Mesothelial cell of epicardium (in vitro differentiated cells): ENCODE measurements around the gene BORCS6. TPM values are rescaled to one million over a fixed set of nuclear protein-coding genes. Genes with fewer than 3 reads are reported as not detected.

Source experiments
- DNase-seq, 2 experiments: peaks; one replicate each; pipeline ENCODE4 v3.0.0; 2021; ENCODE audit warnings: low spot score in 2 of 2; ENCODE audit not compliant: unreplicated experiment in 2 of 2
- H3K27ac Mint-ChIP-seq: 2 replicates; pipeline ENCODE4 v1.8.0; 2021; ENCODE audit warnings: mixed read lengths
- H3K27me3 Mint-ChIP-seq: 2 replicates; pipeline ENCODE4 v1.8.0; 2021; ENCODE audit warnings: low read depth, mixed read lengths
- H3K36me3 Mint-ChIP-seq: 2 replicates; pipeline ENCODE4 v1.8.0; 2021; ENCODE audit warnings: mixed read lengths
- H3K4me1 Mint-ChIP-seq: 2 replicates; pipeline ENCODE4 v1.8.0; 2021; ENCODE audit warnings: mixed read lengths
- H3K4me3 Mint-ChIP-seq: 2 replicates; pipeline ENCODE4 v1.8.0; 2021; ENCODE audit warnings: mild to moderate bottlenecking, moderate library complexity, mixed read lengths
- H3K9me3 Mint-ChIP-seq: 2 replicates; pipeline ENCODE4 v1.8.0; 2021; ENCODE audit warnings: mixed read lengths
- total RNA-seq: library from RNA; stranded (reverse); gene quantifications from 3 replicates; pipeline ENCODE4 v1.2.1, GENCODE V29; 2021
- TF ChIP-seq, protein P1 (sequence below): fragments of 200-600 bp; sonication (generic); IDR thresholded peaks from one replicate; pipeline ENCODE4 v1.5.0; 2021; ENCODE audit warnings: antibody characterized with exemption; ENCODE audit not compliant: unreplicated experiment

Gene BORCS6
- total RNA-seq, 1 donor from 2014 or later, result 3.0 TPM

DNA sequence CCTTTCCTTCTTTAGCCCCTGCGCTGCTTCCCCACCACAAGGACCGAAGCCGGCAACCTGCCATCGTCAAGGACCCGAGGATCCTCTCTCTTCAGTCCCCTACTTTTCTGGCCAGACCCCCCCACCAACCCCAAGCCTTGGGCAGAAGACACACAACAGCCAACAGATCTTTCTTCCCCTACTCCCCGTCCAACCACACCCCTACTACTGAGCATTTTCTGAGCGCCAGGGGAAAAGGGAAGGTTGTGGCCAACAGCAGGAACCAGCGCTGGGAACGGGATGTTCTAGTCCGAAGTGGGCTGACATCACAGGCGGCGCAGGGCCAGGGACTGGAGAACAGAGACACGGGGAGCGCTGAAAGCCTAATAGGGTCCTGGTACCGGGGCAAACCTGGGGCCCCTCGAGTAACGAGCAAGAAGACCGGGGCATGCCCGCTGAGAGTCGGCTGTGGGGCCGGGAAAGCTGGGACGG is 38.3 kb downstream of the BORCS6 start:
- peak in 1 of 2 experiments; percentile 69 for DNase-seq
- H3K27ac Mint-ChIP-seq, result no peak overlapping the region
- H3K4me1 Mint-ChIP-seq, result peaks cover 23% of the 10 kb centered on the region
- H3K36me3 Mint-ChIP-seq, result peaks cover 15% of the 10 kb centered on the region
- TF ChIP-seq, protein P1, sequence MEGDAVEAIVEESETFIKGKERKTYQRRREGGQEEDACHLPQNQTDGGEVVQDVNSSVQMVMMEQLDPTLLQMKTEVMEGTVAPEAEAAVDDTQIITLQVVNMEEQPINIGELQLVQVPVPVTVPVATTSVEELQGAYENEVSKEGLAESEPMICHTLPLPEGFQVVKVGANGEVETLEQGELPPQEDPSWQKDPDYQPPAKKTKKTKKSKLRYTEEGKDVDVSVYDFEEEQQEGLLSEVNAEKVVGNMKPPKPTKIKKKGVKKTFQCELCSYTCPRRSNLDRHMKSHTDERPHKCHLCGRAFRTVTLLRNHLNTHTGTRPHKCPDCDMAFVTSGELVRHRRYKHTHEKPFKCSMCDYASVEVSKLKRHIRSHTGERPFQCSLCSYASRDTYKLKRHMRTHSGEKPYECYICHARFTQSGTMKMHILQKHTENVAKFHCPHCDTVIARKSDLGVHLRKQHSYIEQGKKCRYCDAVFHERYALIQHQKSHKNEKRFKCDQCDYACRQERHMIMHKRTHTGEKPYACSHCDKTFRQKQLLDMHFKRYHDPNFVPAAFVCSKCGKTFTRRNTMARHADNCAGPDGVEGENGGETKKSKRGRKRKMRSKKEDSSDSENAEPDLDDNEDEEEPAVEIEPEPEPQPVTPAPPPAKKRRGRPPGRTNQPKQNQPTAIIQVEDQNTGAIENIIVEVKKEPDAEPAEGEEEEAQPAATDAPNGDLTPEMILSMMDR, result no peak
- peak overlapping the region; percentile 91 for H3K4me3 Mint-ChIP-seq
- no peaks in the 10 kb centered on the region for H3K27me3 Mint-ChIP-seq
- H3K9me3 Mint-ChIP-seq, result no peaks in the 10 kb centered on the region

DNA sequence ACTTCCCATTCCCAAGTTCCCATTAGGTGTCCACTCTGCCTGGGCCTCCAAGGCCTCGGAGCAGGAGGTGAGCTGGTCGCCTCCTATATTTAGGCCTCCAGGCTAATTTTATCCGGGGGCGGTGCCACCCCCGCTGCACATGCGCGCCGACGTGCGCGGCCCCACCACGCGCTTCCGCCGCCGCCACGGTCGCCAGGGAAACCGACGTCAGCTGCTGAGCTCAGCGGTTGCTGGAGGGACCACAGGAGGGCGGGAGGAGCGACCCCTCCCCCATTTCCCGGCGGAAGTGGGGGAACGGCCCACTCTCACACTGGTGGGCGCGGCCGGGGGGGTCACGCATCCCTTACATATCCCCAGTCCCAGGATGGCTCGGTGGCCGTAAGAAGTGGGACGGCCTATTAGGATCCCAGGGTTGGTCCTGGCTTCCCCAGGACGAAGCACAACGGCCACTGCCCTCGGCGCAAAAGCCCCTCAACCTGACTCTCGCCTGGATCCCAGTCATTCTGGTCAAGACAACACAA is 38.8 kb downstream of the BORCS6 start:
- peaks cover 23% of the 10 kb centered on the region for H3K4me1 Mint-ChIP-seq
- peak overlapping the region; percentile 91 for H3K4me3 Mint-ChIP-seq
- TF ChIP-seq, protein P1, result no peak
- DNase-seq, result peak; percentile 72 to 81
- peaks cover 20% of the 10 kb centered on the region for H3K36me3 Mint-ChIP-seq
- no peaks in the 10 kb centered on the region for H3K9me3 Mint-ChIP-seq
- H3K27ac Mint-ChIP-seq, result no peak overlapping the region
- H3K27me3 Mint-ChIP-seq, result no peaks in the 10 kb centered on the region

DNA sequence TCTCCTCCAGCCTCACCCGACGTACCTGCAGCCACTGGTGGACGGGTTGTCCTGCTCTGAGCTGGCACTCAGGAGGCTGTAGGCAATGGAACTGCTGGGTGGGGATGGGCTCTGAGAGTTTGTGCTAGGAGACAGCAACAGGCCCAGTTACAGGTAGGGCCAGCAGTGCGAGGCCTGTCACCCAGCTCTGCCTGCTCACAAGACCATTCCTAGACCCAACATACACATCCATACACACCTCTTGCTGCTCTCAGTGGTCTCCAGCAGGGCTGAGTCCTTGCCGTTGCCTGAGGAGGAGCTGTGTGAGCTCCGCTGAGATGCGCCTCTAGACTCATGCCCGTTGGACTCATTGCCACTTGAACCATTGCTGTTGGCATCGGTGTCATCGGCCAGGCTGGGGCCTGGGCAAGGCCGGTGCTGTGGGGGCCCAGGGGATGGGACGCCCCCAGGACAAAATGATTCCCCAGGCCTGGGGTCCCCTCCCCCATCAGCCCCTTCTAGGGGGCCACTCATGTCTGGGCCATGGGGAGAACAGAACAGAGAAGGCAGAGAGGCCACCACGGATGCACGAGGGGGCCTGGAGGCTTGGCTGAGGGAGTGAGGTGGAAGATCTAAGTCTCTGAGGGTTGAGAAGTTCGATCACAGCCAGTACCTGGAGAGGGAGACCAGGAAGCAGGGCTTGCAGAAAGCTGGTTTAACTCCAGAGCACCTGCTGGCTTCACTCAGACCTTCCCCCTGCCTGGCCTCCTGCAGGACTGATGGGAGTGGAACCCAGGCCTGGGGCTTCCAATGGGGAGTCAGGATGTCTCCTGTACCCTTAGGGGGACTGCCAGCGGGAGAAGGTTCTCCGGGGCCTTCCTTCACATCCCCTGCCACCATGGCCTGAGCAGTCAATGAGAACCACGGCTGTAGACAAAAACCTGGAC is 39.5 kb downstream of the BORCS6 start:
- Mint-ChIP-seq H3K36me3 (peaks cover 23% of the 10 kb centered on the region), H3K27me3 (no peaks in the 10 kb centered on the region), H3K4me1 (peaks cover 23% of the 10 kb centered on the region), H3K9me3 (no peaks in the 10 kb centered on the region), H3K4me3 (peak overlapping the region; percentile 91), H3K27ac (no peak overlapping the region)
- DNase-seq, result no peak
- TF ChIP-seq, protein P1, result no peak

DNA sequence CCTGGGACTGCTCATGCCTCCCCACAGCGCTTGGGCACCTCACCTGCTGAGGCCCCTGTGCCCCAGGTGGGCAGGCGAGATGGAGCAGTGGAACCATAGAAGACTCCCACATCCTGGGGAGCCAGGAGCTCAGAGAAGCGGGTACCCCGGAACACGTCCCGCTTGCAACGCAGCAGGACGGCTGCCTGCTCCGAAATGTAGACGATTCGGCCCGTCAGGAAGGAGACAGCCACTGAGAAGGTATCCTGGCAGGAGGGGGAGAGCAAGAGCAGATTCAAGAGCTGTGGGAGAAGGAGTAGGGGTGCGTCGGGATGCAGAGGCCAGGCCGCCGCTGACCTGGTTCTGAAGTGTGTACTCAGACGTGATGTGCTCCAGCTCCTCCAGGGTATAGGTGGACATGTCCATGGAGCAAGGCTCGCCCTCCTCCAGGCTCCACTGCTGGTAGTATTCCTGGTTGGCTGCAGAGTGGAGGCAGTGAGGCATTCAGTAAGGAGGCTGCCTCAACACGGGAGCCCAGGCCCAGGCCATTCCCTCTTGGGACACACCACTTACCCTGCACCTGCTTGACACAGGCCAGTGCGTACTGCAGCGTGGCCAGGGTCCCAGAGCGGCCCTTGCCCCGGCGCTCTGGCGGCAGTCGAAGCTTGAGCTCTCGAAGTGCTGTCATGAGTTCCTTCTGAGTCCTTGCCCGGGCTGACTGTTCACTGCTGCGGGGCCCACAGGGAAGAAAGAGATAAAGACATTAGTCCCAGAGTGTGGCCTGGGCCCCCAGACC is 40.4 kb downstream of the BORCS6 start:
- Mint-ChIP-seq H3K9me3 (no peaks in the 10 kb centered on the region), H3K27me3 (no peaks in the 10 kb centered on the region), H3K36me3 (peaks cover 24% of the 10 kb centered on the region), H3K27ac (no peak overlapping the region), H3K4me1 (peaks cover 23% of the 10 kb centered on the region), H3K4me3 (no peak overlapping the region)
- DNase-seq, result no peak
- TF ChIP-seq, protein P1, result no peak

DNA sequence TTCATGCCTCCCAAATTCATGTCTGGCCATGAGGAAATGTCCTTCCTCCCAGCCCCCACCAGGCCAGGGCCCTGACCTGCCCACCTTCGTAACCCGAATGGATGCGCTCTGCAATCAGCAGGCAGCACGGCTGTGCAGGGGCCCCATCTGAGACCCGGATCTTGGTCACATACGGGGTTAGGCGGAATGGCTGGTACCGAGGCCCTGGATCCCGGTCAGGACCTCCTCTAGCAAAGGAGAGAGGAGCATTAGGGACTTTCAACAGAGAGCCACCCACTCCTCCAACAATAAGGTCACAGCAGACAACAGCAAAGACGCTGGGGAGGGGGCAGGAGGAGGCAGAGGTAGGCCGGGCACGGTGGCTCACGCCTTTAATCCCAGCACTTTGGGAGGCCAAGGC is 41.4 kb downstream of the BORCS6 start:
- Mint-ChIP-seq H3K9me3 (no peaks in the 10 kb centered on the region), H3K4me3 (no peak overlapping the region), H3K27ac (no peak overlapping the region), H3K4me1 (peaks cover 22% of the 10 kb centered on the region), H3K36me3 (peaks cover 29% of the 10 kb centered on the region), H3K27me3 (no peaks in the 10 kb centered on the region)
- DNase-seq, result no peak
- TF ChIP-seq, protein P1, result no peak
